HFF-Myc (cell line): Measurements from ENCODE around the gene FGD4.

Source experiments
- DNase-seq: peaks from one replicate; pipeline ENCODE4 v3.0.0-alpha.2; 2011; ENCODE audit warnings: low read depth; ENCODE audit errors: extremely low read depth
- H3K4me3 ChIP-seq: replicated peaks from 2 replicates; pipeline ENCODE4 v1.5.1; 2011; ENCODE audit warnings: low read depth, mild to moderate bottlenecking, control low read depth, low read length
- CTCF ChIP-seq: IDR thresholded peaks from 2 replicates; pipeline ENCODE4 v1.5.1; 2012; ENCODE audit warnings: mild to moderate bottlenecking, low read depth, low read length, control low read depth; ENCODE audit errors: missing control alignments

Gene FGD4

GRCh38 chr12:32400866-32401265, 1.5 kb downstream of the FGD4 start:
- TF ChIP-seq CTCF, result no peak
- DNase-seq, result no peak
- no peak overlapping the region for H3K4me3 ChIP-seq

GRCh38 chr12:32402170-32402569, 2.8 kb downstream of the FGD4 start:
- no peak for DNase-seq
- no peak for TF ChIP-seq CTCF
- H3K4me3 ChIP-seq, result no peak overlapping the region

- H3K4me3 ChIP-seq, result no peak overlapping the region
- TF ChIP-seq CTCF, result no peak
- no peak for DNase-seq
These were observed 3.6 kb downstream of the FGD4 start for GRCh38 chr12:32402946-32403345.

GRCh38 chr12:32407795-32408194, 8.4 kb downstream of the FGD4 start:
- no peak for TF ChIP-seq CTCF
- H3K4me3 ChIP-seq, result no peak overlapping the region
- DNase-seq, result no peak

GRCh38 chr12:32413412-32413811, 14.1 kb downstream of the FGD4 start:
- H3K4me3 ChIP-seq, result no peak overlapping the region
- no peak for TF ChIP-seq CTCF
- no peak for DNase-seq

GRCh38 chr12:32418221-32418620, 18.9 kb downstream of the FGD4 start:
- no peak overlapping the region for H3K4me3 ChIP-seq
- no peak for TF ChIP-seq CTCF
- no peak for DNase-seq

GRCh38 chr12:32418903-32419519, 19.7 kb downstream of the FGD4 start:
- TF ChIP-seq CTCF, result no peak
- DNase-seq, result no peak
- H3K4me3 ChIP-seq, result no peak overlapping the region
